Testis (tissue), 3 donors: ENCODE measurements around the gene CA12. TPM values are rescaled to one million over a fixed set of nuclear protein-coding genes. Genes with fewer than 3 reads are reported as not detected.

ENCODE experiments used
- DNase-seq: peaks from one replicate; pipeline ENCODE4 v3.0.0-alpha.2; 2019
- H3K27ac ChIP-seq, 2 donors: fragments of 200-600 bp; sonication (generic); one replicate each; pipeline ENCODE4 v1.5.1; 2019
- H3K27me3 ChIP-seq: fragments of 200-600 bp; sonication (generic); one replicate; pipeline ENCODE4 v1.5.1; 2019
- H3K36me3 ChIP-seq: fragments of 200-600 bp; sonication (generic); one replicate; pipeline ENCODE4 v1.5.1; 2017; ENCODE audit warnings: low read depth; ENCODE audit errors: missing control alignments
- H3K4me1 ChIP-seq: fragments of 200-600 bp; sonication (generic); one replicate; pipeline ENCODE4 v1.5.1; 2019
- H3K4me3 ChIP-seq, 2 donors: fragments of 200-600 bp; sonication (generic); one replicate each; pipeline ENCODE4 v1.5.1; 2017 to 2019
- H3K9me3 ChIP-seq: fragments of 200-600 bp; sonication (generic); one replicate; pipeline ENCODE4 v1.5.1; 2017
- CTCF ChIP-seq, 3 experiments: fragments of 450-650 bp in 2 of 3; fragments of 200-600 bp in 1 of 3; sonication (generic) in 1 of 3; IDR thresholded peaks; one replicate each; pipeline ENCODE4 v1.5.1; 2016 to 2019; ENCODE audit warnings: antibody characterized with exemption in 3 of 3, mild to moderate bottlenecking in 2 of 3, moderate library complexity in 1 of 3
- POLR2A ChIP-seq: fragments of 450-650 bp; IDR thresholded peaks from one replicate; pipeline ENCODE4 v1.6.1; 2017; ENCODE audit warnings: antibody characterized with exemption, mild to moderate bottlenecking, moderate library complexity
- WGBS, 2 donors: methylation state at CpG; one replicate each; pipeline ENCODE4 v1.1.5; 2018; 5-methylcytosine and 5-hydroxymethylcytosine counted together
- intact Hi-C: fragments of 100-400 bp; cut with DNase I; formaldehyde crosslinking; loops from one replicate; pipeline ENCODE4 v1.15.1; 2023; ENCODE audit warnings: low total_unique reads
- polyA plus RNA-seq: library from polyadenylated mRNA; stranded (reverse); fragments of 350-450 nt; fragmentation: Illumina TruSeq; extraction: RNeasy Lipid Tissue Mini Kit (QIAGEN cat#74804); gene quantifications from one replicate; pipeline ENCODE4 v1.2.3, GENCODE V29; 2014; ENCODE audit warnings: low read depth, low replicate concordance; ENCODE audit not compliant: insufficient read depth
- total RNA-seq, 2 donors: library from RNA; depleted of rRNA; stranded (reverse); fragments of >200 nt; gene quantifications; one replicate each; pipeline ENCODE4 v1.2.3, GENCODE V29; 2016

CA12 gene
- total and polyA plus RNA-seq, 3 donors from 2014 or later: 0.55 to 8.0 (median 0.68) TPM

GRCh38 chr15:63380151-63380807 is 1.4 kb downstream of the CA12 start:
- TF ChIP-seq CTCF (IDR thresholded peaks at IDR 0.05) (no peak), POLR2A (no peak)
- H3K27ac ChIP-seq: no peak overlapping the region
- WGBS, 2 donors: 69 to 80% methylated on average over 5 of the region's 5 CpGs
- H3K4me3 ChIP-seq: no peak overlapping the region
- intact Hi-C loops: loop anchor here (10.0 kb wide), 1 partner anchor 55 kb away; no protein-coding TSS in a partner anchor
- DNase-seq: no peak
- H3K27me3 ChIP-seq: no peaks in the 10 kb centered on the region
- peaks cover 8% of the 10 kb centered on the region for H3K4me1 ChIP-seq
- no peaks in the 10 kb centered on the region for H3K36me3 ChIP-seq
- H3K9me3 ChIP-seq: no peaks in the 10 kb centered on the region

- intact Hi-C loops: loop anchor here (10.0 kb wide), 1 partner anchor 55 kb away; no protein-coding TSS in a partner anchor
- WGBS, 2 donors: 97 to 100% methylated on average over 2 of the region's 2 CpGs
- Histone ChIP-seq H3K27me3 (no peaks in the 10 kb centered on the region), H3K4me1 (peaks cover 8% of the 10 kb centered on the region), H3K27ac (no peak overlapping the region), H3K36me3 (no peaks in the 10 kb centered on the region), H3K9me3 (no peaks in the 10 kb centered on the region), H3K4me3 (no peak overlapping the region)
- no peak for DNase-seq
- no peak for TF ChIP-seq POLR2A
- no peak for TF ChIP-seq CTCF (IDR thresholded peaks at IDR 0.05)
Measured at GRCh38 chr15:63379492-63380150, 2.0 kb downstream of the CA12 start.

- Histone ChIP-seq H3K4me3 (no peak overlapping the region), H3K27me3 (no peaks in the 10 kb centered on the region), H3K27ac (no peak overlapping the region), H3K9me3 (no peaks in the 10 kb centered on the region), H3K4me1 (peaks cover 8% of the 10 kb centered on the region), H3K36me3 (no peaks in the 10 kb centered on the region)
- 76 to 98% methylated on average over 5 to 7 of the region's 7 CpGs for WGBS, 2 donors
- no peak for DNase-seq
- intact Hi-C loops: no loop called here
- TF ChIP-seq POLR2A: no peak
- TF ChIP-seq CTCF (IDR thresholded peaks at IDR 0.05): no peak
Measured at GRCh38 chr15:63378946-63379345, 2.7 kb downstream of the CA12 start.

GRCh38 chr15:63374686-63375520 is 6.7 kb downstream of the CA12 start:
- Histone ChIP-seq H3K4me1 (no peaks in the 10 kb centered on the region), H3K36me3 (no peaks in the 10 kb centered on the region), H3K4me3 (no peak overlapping the region), H3K27ac (no peak overlapping the region), H3K9me3 (no peaks in the 10 kb centered on the region), H3K27me3 (no peaks in the 10 kb centered on the region)
- WGBS, 2 donors: 44 to 47% methylated on average over 11 of the region's 11 CpGs
- DNase-seq: no peak
- intact Hi-C loops: no loop called here
- no peak for TF ChIP-seq POLR2A
- TF ChIP-seq CTCF (IDR thresholded peaks at IDR 0.05): no peak
